H9 (cell line): ENCODE measurements around the gene KIRREL3. TPM values are rescaled to one million over a fixed set of nuclear protein-coding genes. Genes with fewer than 3 reads are reported as not detected.

Source experiments
- DNase-seq: peaks from one replicate; pipeline ENCODE4 v3.0.0-alpha.2; 2017
- H2AFZ ChIP-seq: one replicate; pipeline ENCODE4 v1.6.1; 2013; ENCODE audit warnings: mild to moderate bottlenecking, low read length, control low read depth, moderate library complexity
- H2AK5ac ChIP-seq: 2 replicates; pipeline ENCODE4 v1.6.1; 2013; ENCODE audit warnings: low read length, control low read depth, mixed read lengths; ENCODE audit not compliant: insufficient read length
- H2BK120ac ChIP-seq: one replicate; pipeline ENCODE4 v1.6.1; 2013; ENCODE audit warnings: low read depth, mild to moderate bottlenecking, low read length, control low read depth, inconsistent platforms; ENCODE audit not compliant: poor library complexity, severe bottlenecking
- H2BK12ac ChIP-seq: 2 replicates; pipeline ENCODE4 v1.6.1; 2013; ENCODE audit warnings: low read length, control low read depth, mixed read lengths, low read depth; ENCODE audit not compliant: insufficient read length
- H2BK15ac ChIP-seq: 2 replicates; pipeline ENCODE4 v1.6.1; 2013; ENCODE audit warnings: low read depth, low read length, control low read depth
- H2BK20ac ChIP-seq: one replicate; pipeline ENCODE4 v1.6.1; 2013; ENCODE audit warnings: low read depth, mild to moderate bottlenecking, low read length, control low read depth, inconsistent platforms; ENCODE audit not compliant: poor library complexity, severe bottlenecking
- H2BK5ac ChIP-seq: 2 replicates; pipeline ENCODE4 v1.6.1; 2013; ENCODE audit warnings: low read length, control low read depth, mixed read lengths; ENCODE audit not compliant: insufficient read length
- H3K14ac ChIP-seq: 2 replicates; pipeline ENCODE4 v1.6.1; 2013; ENCODE audit warnings: low read length, control low read depth; ENCODE audit not compliant: insufficient read depth
- H3K18ac ChIP-seq: 2 replicates; pipeline ENCODE4 v1.6.1; 2013; ENCODE audit warnings: low read depth, mild to moderate bottlenecking, mixed read lengths, low read length, control low read depth; ENCODE audit not compliant: insufficient read length
- H3K23ac ChIP-seq: 2 replicates; pipeline ENCODE4 v1.6.1; 2013; ENCODE audit warnings: low read length, control low read depth, mixed read lengths, low read depth; ENCODE audit not compliant: insufficient read length
- H3K23me2 ChIP-seq: 2 replicates; pipeline ENCODE4 v1.6.1; 2013; ENCODE audit warnings: low read depth, mild to moderate bottlenecking, mixed read lengths, low read length, control low read depth; ENCODE audit not compliant: insufficient read length, poor library complexity, severe bottlenecking
- H3K27ac ChIP-seq: 2 replicates; pipeline ENCODE4 v1.5.1; 2013; ENCODE audit warnings: low read length, control low read depth, mixed read lengths, low read depth; ENCODE audit not compliant: insufficient read length
- H3K27me3 ChIP-seq: 2 replicates; pipeline ENCODE4 v1.6.1; 2013; ENCODE audit warnings: low read length, control low read depth, inconsistent platforms; ENCODE audit not compliant: insufficient read depth
- H3K4ac ChIP-seq: 2 replicates; pipeline ENCODE4 v1.6.1; 2013; ENCODE audit warnings: low read depth, mild to moderate bottlenecking, control low read depth, inconsistent platforms, low read length, moderate library complexity
- H3K4me1 ChIP-seq: 2 replicates; pipeline ENCODE4 v1.6.1; 2013; ENCODE audit warnings: low read length, control low read depth, inconsistent platforms; ENCODE audit not compliant: insufficient read depth
- H3K4me2 ChIP-seq: 2 replicates; pipeline ENCODE4 v1.6.1; 2013; ENCODE audit warnings: low read length, control low read depth, mixed read lengths; ENCODE audit not compliant: insufficient read length, insufficient read depth
- H3K56ac ChIP-seq: 2 replicates; pipeline ENCODE4 v1.6.1; 2013; ENCODE audit warnings: low read depth, mild to moderate bottlenecking, mixed read lengths, low read length, control low read depth; ENCODE audit not compliant: insufficient read length
- H3K79me1 ChIP-seq: 2 replicates; pipeline ENCODE4 v1.6.1; 2013; ENCODE audit warnings: low read depth, mild to moderate bottlenecking, moderate library complexity, low read length, control low read depth, inconsistent platforms; ENCODE audit not compliant: insufficient read depth, poor library complexity, severe bottlenecking
- H3K79me2 ChIP-seq: 2 replicates; pipeline ENCODE4 v1.6.1; 2013; ENCODE audit warnings: low read length, control low read depth, inconsistent platforms; ENCODE audit not compliant: insufficient read depth
- H3K9ac ChIP-seq: 2 replicates; pipeline ENCODE4 v1.6.1; 2013; ENCODE audit warnings: low read length, control low read depth, mixed read lengths; ENCODE audit not compliant: insufficient read length; ENCODE audit errors: extremely low read depth
- H3K9me3 ChIP-seq: one replicate; pipeline ENCODE4 v1.6.1; 2013; ENCODE audit warnings: low read depth, low read length, inconsistent platforms; ENCODE audit not compliant: control insufficient read depth
- H3T11ph ChIP-seq: one replicate; pipeline ENCODE4 v1.6.1; 2013; ENCODE audit warnings: mild to moderate bottlenecking, low read length, control low read depth, inconsistent platforms
- H4K20me1 ChIP-seq: one replicate; pipeline ENCODE4 v1.6.1; 2013; ENCODE audit not compliant: control insufficient read depth, insufficient read length, insufficient read depth
- H4K5ac ChIP-seq: 2 replicates; pipeline ENCODE4 v1.6.1; 2013; ENCODE audit warnings: low read depth, mild to moderate bottlenecking, mixed read lengths, low read length, control low read depth; ENCODE audit not compliant: insufficient read length
- H4K8ac ChIP-seq: replicated peaks from 2 replicates; pipeline ENCODE4 v1.6.1; 2013; ENCODE audit warnings: low read length, control low read depth, mixed read lengths, low read depth; ENCODE audit not compliant: insufficient read length
- H4K91ac ChIP-seq: 2 replicates; pipeline ENCODE4 v1.6.1; 2013; ENCODE audit warnings: low read depth, mild to moderate bottlenecking, moderate library complexity, mixed read lengths, low read length, control low read depth; ENCODE audit not compliant: insufficient read length
- H3K27ac Mint-ChIP-seq, 3 experiments: 2 replicates in 2 of 3; 3 replicates in 1 of 3; pipeline ENCODE4 v1.8.0; 2020 to 2021; ENCODE audit warnings: mixed read lengths in 3 of 3, mild to moderate bottlenecking in 1 of 3, moderate library complexity in 1 of 3
- H3K27me3 Mint-ChIP-seq: 2 replicates; pipeline ENCODE4 v1.8.0; 2021; ENCODE audit warnings: low read depth, mild to moderate bottlenecking, moderate library complexity, mixed read lengths
- H3K36me3 Mint-ChIP-seq, 3 experiments: 2 replicates in 2 of 3; 3 replicates in 1 of 3; pipeline ENCODE4 v1.8.0; 2020 to 2021; ENCODE audit warnings: low read depth in 3 of 3, mixed read lengths in 3 of 3; ENCODE audit not compliant: insufficient read depth in 1 of 3
- H3K4me1 Mint-ChIP-seq, 2 experiments: 2 replicates each; pipeline ENCODE4 v1.8.0; 2020; ENCODE audit warnings: mixed read lengths in 2 of 2
- H3K4me3 Mint-ChIP-seq, 2 experiments: 2 replicates in 1 of 2; 3 replicates in 1 of 2; pipeline ENCODE4 v1.8.0; 2020 to 2021; ENCODE audit warnings: mild to moderate bottlenecking in 2 of 2, mixed read lengths in 2 of 2, moderate library complexity in 1 of 2
- H3K9me3 Mint-ChIP-seq, 2 experiments: 2 replicates in 1 of 2; 3 replicates in 1 of 2; pipeline ENCODE4 v1.8.0; 2020; ENCODE audit warnings: mild to moderate bottlenecking in 2 of 2, mixed read lengths in 2 of 2, moderate library complexity in 1 of 2
- WGBS: extraction: QIAGEN DNeasy Blood & Tissue Kit; methylation state at CpG from one replicate; pipeline ENCODE4 v1.1.7; 2013; ENCODE audit warnings: missing lambda C conversion rate, low lambda C conversion rate, mixed read lengths; ENCODE audit not compliant: insufficient read length; ENCODE audit errors: extremely low coverage; 5-methylcytosine and 5-hydroxymethylcytosine counted together
- total RNA-seq: library from RNA; stranded (reverse); gene quantifications from 2 replicates; pipeline ENCODE4 v1.2.1, GENCODE V29; 2021
- TF ChIP-seq, protein P1 (sequence below): fragments of 200-600 bp; sonication (generic); conservative IDR thresholded peaks from 3 replicates; pipeline ENCODE4 v1.8.0; 2021; ENCODE audit warnings: antibody characterized with exemption, mild to moderate bottlenecking

KIRREL3 gene
- total RNA-seq, 1 experiment from 2014 or later = 0.17 TPM

DNA sequence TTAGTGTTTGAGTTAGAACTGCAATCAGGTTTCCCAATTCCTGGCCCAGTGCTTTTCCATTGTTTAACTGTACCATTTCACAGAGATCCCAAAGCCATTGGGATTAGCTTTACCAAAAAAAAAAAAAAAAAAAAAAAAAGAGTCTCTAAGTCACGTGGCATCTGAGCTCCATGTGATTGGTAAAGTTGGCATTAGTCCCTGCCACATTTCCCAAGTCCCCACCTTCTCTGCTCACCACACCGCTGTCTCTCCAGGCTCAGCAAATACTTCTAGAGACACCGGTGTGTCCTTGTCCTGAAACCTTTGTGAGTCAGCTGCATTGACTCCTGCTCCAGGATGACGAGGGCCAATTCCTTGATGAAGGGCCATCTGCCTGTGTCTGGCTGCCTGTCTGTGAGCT, 305.3 kb downstream of the KIRREL3 start:
- no peaks in the 10 kb centered on the region for H3K23me2 ChIP-seq
- no peak overlapping the region for H2BK15ac ChIP-seq
- H3K9me3 ChIP-seq = no peaks in the 10 kb centered on the region
- H3K9ac ChIP-seq = no peak overlapping the region
- H2BK5ac ChIP-seq = no peak overlapping the region
- H2BK12ac ChIP-seq = no peak overlapping the region
- no peak overlapping the region for H3K23ac ChIP-seq
- DNase-seq = no peak
- no peak overlapping the region for H4K8ac ChIP-seq
- WGBS = no CpG with 5 or more reads among the region's 4 CpGs
- no peaks in the 10 kb centered on the region; a peak in 2 of 5 replicates for H3K9me3 Mint-ChIP-seq
- H3T11ph ChIP-seq = no peak overlapping the region
- no peak overlapping the region for H3K4me3 Mint-ChIP-seq
- H3K18ac ChIP-seq = no peak overlapping the region
- H3K4me1 Mint-ChIP-seq = peaks cover 3 to 19% of the 10 kb centered on the region in 2 experiments
- no peaks in the 10 kb centered on the region for H3K36me3 Mint-ChIP-seq
- H4K5ac ChIP-seq = no peak overlapping the region
- no peak overlapping the region for H2AK5ac ChIP-seq
- no peak overlapping the region for H3K27ac ChIP-seq
- no peaks in the 10 kb centered on the region; the same call in 1 of the 2 replicates for H3K4me1 ChIP-seq
- H2BK20ac ChIP-seq = no peak overlapping the region
- no peaks in the 10 kb centered on the region for H3K79me1 ChIP-seq
- no peaks in the 10 kb centered on the region for H4K20me1 ChIP-seq
- H2BK120ac ChIP-seq = no peak overlapping the region
- H3K56ac ChIP-seq = no peak overlapping the region
- H3K79me2 ChIP-seq = no peaks in the 10 kb centered on the region
- no peak overlapping the region for H4K91ac ChIP-seq
- H3K14ac ChIP-seq = 0 out of 2 replicates have a peak overlapping the region, but pooled peaks have one; percentile 52
- H3K27ac Mint-ChIP-seq = no peak overlapping the region
- TF ChIP-seq, protein P1, sequence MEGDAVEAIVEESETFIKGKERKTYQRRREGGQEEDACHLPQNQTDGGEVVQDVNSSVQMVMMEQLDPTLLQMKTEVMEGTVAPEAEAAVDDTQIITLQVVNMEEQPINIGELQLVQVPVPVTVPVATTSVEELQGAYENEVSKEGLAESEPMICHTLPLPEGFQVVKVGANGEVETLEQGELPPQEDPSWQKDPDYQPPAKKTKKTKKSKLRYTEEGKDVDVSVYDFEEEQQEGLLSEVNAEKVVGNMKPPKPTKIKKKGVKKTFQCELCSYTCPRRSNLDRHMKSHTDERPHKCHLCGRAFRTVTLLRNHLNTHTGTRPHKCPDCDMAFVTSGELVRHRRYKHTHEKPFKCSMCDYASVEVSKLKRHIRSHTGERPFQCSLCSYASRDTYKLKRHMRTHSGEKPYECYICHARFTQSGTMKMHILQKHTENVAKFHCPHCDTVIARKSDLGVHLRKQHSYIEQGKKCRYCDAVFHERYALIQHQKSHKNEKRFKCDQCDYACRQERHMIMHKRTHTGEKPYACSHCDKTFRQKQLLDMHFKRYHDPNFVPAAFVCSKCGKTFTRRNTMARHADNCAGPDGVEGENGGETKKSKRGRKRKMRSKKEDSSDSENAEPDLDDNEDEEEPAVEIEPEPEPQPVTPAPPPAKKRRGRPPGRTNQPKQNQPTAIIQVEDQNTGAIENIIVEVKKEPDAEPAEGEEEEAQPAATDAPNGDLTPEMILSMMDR = no peak
- no peak overlapping the region for H3K4me2 ChIP-seq
- peaks cover 6% of the 10 kb centered on the region for H3K27me3 Mint-ChIP-seq
- no peak overlapping the region for H3K4ac ChIP-seq
- H2AFZ ChIP-seq = no peak overlapping the region
- H3K27me3 ChIP-seq = no peaks in the 10 kb centered on the region
